HepG2 (cell line): ENCODE measurements around the gene UQCR10. TPM values are rescaled to one million over a fixed set of nuclear protein-coding genes. Genes with fewer than 3 reads are reported as not detected.

ENCODE experiments used
- ATF1 ChIP-seq: IDR thresholded peaks from 2 replicates; pipeline ENCODE4 v1.6.1; 2016; ENCODE audit warnings: mild to moderate bottlenecking, control low read depth
- BRF2 ChIP-seq: sonication (generic); formaldehyde crosslinking; IDR thresholded peaks from 2 replicates; pipeline ENCODE4 v1.8.1; 2022; ENCODE audit warnings: mild to moderate bottlenecking, missing genetic modification reagents
- CBX5 ChIP-seq: sonication (generic); formaldehyde crosslinking; IDR thresholded peaks from 2 replicates; pipeline ENCODE4 v1.4.0; 2020; ENCODE audit warnings: missing genetic modification reagents, borderline replicate concordance
- DR1 ChIP-seq: sonication (generic); formaldehyde crosslinking; IDR thresholded peaks from 2 replicates; pipeline ENCODE4 v1.8.0; 2021; ENCODE audit warnings: mild to moderate bottlenecking, missing genetic modification reagents, inconsistent platforms
- EEA1 ChIP-seq: sonication (generic); formaldehyde crosslinking; IDR thresholded peaks from 2 replicates; pipeline ENCODE4 v1.5.1; 2020; ENCODE audit warnings: mild to moderate bottlenecking, missing genetic modification reagents, borderline replicate concordance
- FOXJ3 ChIP-seq: sonication (generic); formaldehyde crosslinking; IDR thresholded peaks from 2 replicates; pipeline ENCODE4 v1.4.0; 2020; ENCODE audit warnings: missing genetic modification reagents, mild to moderate bottlenecking, borderline replicate concordance
- GFI1 ChIP-seq: sonication (generic); formaldehyde crosslinking; IDR thresholded peaks from 2 replicates; pipeline ENCODE4 v1.5.0; 2020; ENCODE audit warnings: missing genetic modification reagents, mild to moderate bottlenecking, borderline replicate concordance
- GMEB1 ChIP-seq: sonication (generic); formaldehyde crosslinking; IDR thresholded peaks from 2 replicates; pipeline ENCODE4 v1.5.1; 2020; ENCODE audit warnings: missing genetic modification reagents, mild to moderate bottlenecking, borderline replicate concordance
- HNF4A ChIP-seq: sonication (generic); formaldehyde crosslinking; IDR thresholded peaks from 2 replicates; pipeline ENCODE4 v1.4.0; 2020; ENCODE audit warnings: missing genetic modification reagents
- ISX ChIP-seq: sonication (generic); formaldehyde crosslinking; conservative IDR thresholded peaks from 2 replicates; pipeline ENCODE4 v1.5.0; 2020; ENCODE audit warnings: missing genetic modification reagents
- KAT8 ChIP-seq: IDR thresholded peaks from 2 replicates; pipeline ENCODE4 v1.6.1; 2016; ENCODE audit warnings: missing genetic modification reagents, missing compliant biosample characterization
- KLF16 ChIP-seq, 2 experiments: sonication (generic) in 1 of 2; formaldehyde crosslinking in 1 of 2; IDR thresholded peaks; 2 replicates each; pipeline versions ENCODE4 v1.6.1 to v1.8.0; 2016 to 2023; ENCODE audit warnings: missing genetic modification reagents in 2 of 2, missing compliant biosample characterization in 1 of 2
- KMT2A ChIP-seq: sonication (generic); formaldehyde crosslinking; IDR thresholded peaks from 2 replicates; pipeline ENCODE4 v1.4.0; 2020; ENCODE audit warnings: missing genetic modification reagents
- NFE2L2 ChIP-seq: fragments of 150-350 bp; IDR thresholded peaks from 2 replicates; pipeline ENCODE4 v1.6.1; 2014; ENCODE audit warnings: low read length
- POLR2A ChIP-seq, 2 experiments: IDR thresholded peaks; 2 replicates each; pipeline ENCODE4 v1.6.1; 2011; ENCODE audit warnings: low read depth in 2 of 2, low read length in 2 of 2, mild to moderate bottlenecking in 1 of 2, moderate library complexity in 1 of 2; ENCODE audit not compliant: insufficient read depth in 1 of 2
- POLR2AphosphoS5 ChIP-seq: IDR thresholded peaks from 2 replicates; pipeline ENCODE4 v1.6.1; 2012; ENCODE audit warnings: low read depth, low read length
- RBFOX2 ChIP-seq: fragments of 200-400 bp; formaldehyde crosslinking; IDR thresholded peaks from 2 replicates; pipeline ENCODE4 v1.6.1; 2017; ENCODE audit warnings: low read depth, mild to moderate bottlenecking, low read length
- SAFB2 ChIP-seq: sonication (generic); formaldehyde crosslinking; IDR thresholded peaks from 2 replicates; pipeline ENCODE4 v1.5.1; 2020; ENCODE audit warnings: missing genetic modification reagents, low read depth, mild to moderate bottlenecking, borderline replicate concordance
- SNAI1 ChIP-seq: sonication (generic); formaldehyde crosslinking; IDR thresholded peaks from 2 replicates; pipeline ENCODE4 v1.5.0; 2020; ENCODE audit warnings: mild to moderate bottlenecking, missing genetic modification reagents, borderline replicate concordance
- SP4 ChIP-seq: sonication (generic); formaldehyde crosslinking; IDR thresholded peaks from 2 replicates; pipeline ENCODE4 v1.8.1; 2023; ENCODE audit warnings: mild to moderate bottlenecking, missing genetic modification reagents
- THAP7 ChIP-seq: sonication (generic); formaldehyde crosslinking; IDR thresholded peaks from 2 replicates; pipeline ENCODE4 v1.8.1; 2023; ENCODE audit warnings: mild to moderate bottlenecking, missing genetic modification reagents
- THAP8 ChIP-seq: sonication (generic); formaldehyde crosslinking; IDR thresholded peaks from 2 replicates; pipeline ENCODE4 v1.5.1; 2020; ENCODE audit warnings: missing genetic modification reagents, mild to moderate bottlenecking, borderline replicate concordance
- ZFP41 ChIP-seq: sonication (generic); formaldehyde crosslinking; IDR thresholded peaks from 2 replicates; pipeline ENCODE4 v1.4.0; 2020; ENCODE audit warnings: mild to moderate bottlenecking, missing genetic modification reagents, borderline replicate concordance
- polyA plus RNA-seq, 8 experiments: library from polyadenylated mRNA; depleted of rRNA in 3 of 8; stranded (reverse) in 7 of 8; unstranded in 1 of 8; fragments of >200 nt; fragmentation: Illumina TruSeq in 4 of 8; extraction: Trizol in 4 of 8; gene quantifications; 2 replicates each; pipeline versions ENCODE4 v1.2.1 to v1.2.3, GENCODE V29; 2011 to 2016; ENCODE audit warnings: low read depth in 4 of 8, missing spikeins in 1 of 8, mixed read lengths in 1 of 8; ENCODE audit not compliant: insufficient read depth in 1 of 8
- total RNA-seq, 5 experiments: library from RNA; depleted of rRNA; stranded (reverse); fragments of >200 nt; fragmentation: Illumina TruSeq; extraction: Trizol; gene quantifications; 2 replicates each; pipeline ENCODE4 v1.2.3, GENCODE V29; 2016; ENCODE audit warnings: low read depth in 1 of 5
- TF ChIP-seq, protein P1 (sequence below): sonication (generic); formaldehyde crosslinking; conservative IDR thresholded peaks from 2 replicates; pipeline ENCODE4 v1.4.0; 2020; ENCODE audit warnings: missing genetic modification reagents

UQCR10 gene
- total and polyA plus RNA-seq, 2 of the 13 experiments (the other 11 are each of a cell fraction or from before 2014, with no cell fraction given) = 225 to 232 TPM

- peak; percentile 39; the same call in 1 of the 2 replicates for TF ChIP-seq SAFB2
- peak; percentile 87 for TF ChIP-seq ATF1 (CRISPR knock-in tag)
- TF ChIP-seq GMEB1 (CRISPR knock-in tag) = peak; percentile 99
- TF ChIP-seq THAP7 (CRISPR knock-in tag) = no peak
- peak; percentile 75 for TF ChIP-seq POLR2AphosphoS5
- no peak for TF ChIP-seq ZFP41
- TF ChIP-seq KMT2A (CRISPR knock-in tag) = peak; percentile 64
- peak; percentile 87 for TF ChIP-seq KAT8 (CRISPR knock-in tag)
- peak; percentile 66; the same call in 1 of the 2 replicates for TF ChIP-seq RBFOX2
- TF ChIP-seq SP4 (CRISPR knock-in tag) = peak; percentile 60; the same call in 1 of the 2 replicates
- TF ChIP-seq SNAI1 = peak; percentile 91; the same call in 1 of the 2 replicates
- TF ChIP-seq THAP8 (CRISPR knock-in tag) = 0 out of 2 replicates have a peak, but pooled peaks have one; percentile 67
- peak; percentile 12; the same call in 1 of the 2 replicates for TF ChIP-seq FOXJ3 (CRISPR knock-in tag)
- peak; percentile 39; the same call in 1 of the 2 replicates for TF ChIP-seq GFI1 (CRISPR knock-in tag)
- no peak for TF ChIP-seq EEA1 (CRISPR knock-in tag)
- peak in 1 of 2 experiments; percentile 62; a peak in 2 of 4 replicates for TF ChIP-seq KLF16 (CRISPR knock-in tag; IDR thresholded peaks at IDR 0.05)
- TF ChIP-seq NFE2L2 = no peak
- peak; percentile 52; the same call in 1 of the 2 replicates for TF ChIP-seq DR1 (CRISPR knock-in tag)
- peak; percentile 6 for TF ChIP-seq HNF4A (CRISPR knock-in tag)
- 0 out of 2 replicates have a peak, but pooled peaks have one; percentile 34 for TF ChIP-seq CBX5 (CRISPR knock-in tag)
- no peak for TF ChIP-seq ISX (CRISPR knock-in tag)
- TF ChIP-seq POLR2A (IDR thresholded peaks at IDR 0.05; ENCODE audit: insufficient read depth in 1 of 2, low read depth in 2 of 2, low read length in 2 of 2) = peak; percentile 74 to 91
- TF ChIP-seq BRF2 (CRISPR knock-in tag) = 0 out of 2 replicates have a peak, but pooled peaks have one; percentile 13
- TF ChIP-seq, protein P1, sequence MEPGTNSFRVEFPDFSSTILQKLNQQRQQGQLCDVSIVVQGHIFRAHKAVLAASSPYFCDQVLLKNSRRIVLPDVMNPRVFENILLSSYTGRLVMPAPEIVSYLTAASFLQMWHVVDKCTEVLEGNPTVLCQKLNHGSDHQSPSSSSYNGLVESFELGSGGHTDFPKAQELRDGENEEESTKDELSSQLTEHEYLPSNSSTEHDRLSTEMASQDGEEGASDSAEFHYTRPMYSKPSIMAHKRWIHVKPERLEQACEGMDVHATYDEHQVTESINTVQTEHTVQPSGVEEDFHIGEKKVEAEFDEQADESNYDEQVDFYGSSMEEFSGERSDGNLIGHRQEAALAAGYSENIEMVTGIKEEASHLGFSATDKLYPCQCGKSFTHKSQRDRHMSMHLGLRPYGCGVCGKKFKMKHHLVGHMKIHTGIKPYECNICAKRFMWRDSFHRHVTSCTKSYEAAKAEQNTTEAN (CRISPR knock-in tag) = no peak
Measured at GRCh38 chr22:29766632-29767170, 468 bp upstream of the UQCR10 start, which contains the start of gene ZMAT5 (continued).
